ENCODE data around the gene LRRC56. TPM values are rescaled to one million over a fixed set of nuclear protein-coding genes. Genes with fewer than 3 reads are reported as not detected.
A peak's percentile ranks its signal among the peaks of the same experiment; 100 is the strongest.

Gene LRRC56
- total and polyA plus RNA-seq, 4 experiments from 2014 or later = 0.24 to 4.6 (median 3.0) TPM

GRCh38 chr11:501683-502287 is 35.5 kb upstream of the LRRC56 start:
- Mint-ChIP-seq H3K27ac (peak overlapping the region in 4 of 7 donors; percentile 27 to 75 (median 48)), H3K4me1 (peaks cover 14 to 36% (median 23%) of the 10 kb centered on the region in 4 donors), H3K27me3 (no peaks in the 10 kb centered on the region), H3K9me3 (no peaks in the 10 kb centered on the region), H3K4me3 (peak overlapping the region in 1 of 8 donors; percentile 15), H3K36me3 (peaks cover 19 to 36% of the 10 kb centered on the region in 2 donors)
- peaks cover 53% of the 10 kb centered on the region for H3K36me3 ChIP-seq (ENCODE audit: insufficient read depth, low read length)
- no peak overlapping the region for H3K4me3 ChIP-seq (ENCODE audit: low read length in 2 of 2)
- H3K4me1 ChIP-seq (ENCODE audit: insufficient read depth, low read length) = peaks cover 27% of the 10 kb centered on the region
- no peaks in the 10 kb centered on the region for H3K27me3 ChIP-seq (ENCODE audit: insufficient read depth, low read length)
- ChIA-PET CTCF (ENCODE audit: partially characterized antibody) (interaction anchor here (0.9 kb wide), 1 partner anchor 17 kb away, joined by 3 read pairs; no protein-coding TSS in a partner anchor), POLR2A (ENCODE audit: partially characterized antibody) (interaction anchor here (0.9 to 1.8 kb wide), 3 partner anchors 9 to 95 kb away, joined by 3 to 4 read pairs (median 3); partner anchors contain the start of gene HRAS)
- intact Hi-C loops (cut with micrococcal nuclease) = no loop called here
- H3K9me3 ChIP-seq (ENCODE audit: control insufficient read depth in 1 of 2, low read length in 2 of 2) = no peaks in the 10 kb centered on the region
- no peak overlapping the region for H3K27ac ChIP-seq (ENCODE audit: low read depth, low read length)
- peak in 1 of 5 donors; percentile 30 for DNase-seq

GRCh38 chr11:502288-503178 is 34.8 kb upstream of the LRRC56 start:
- ChIA-PET CTCF (ENCODE audit: partially characterized antibody) (interaction anchor here (0.9 kb wide), 1 partner anchor 17 kb away, joined by 3 read pairs; no protein-coding TSS in a partner anchor), POLR2A (ENCODE audit: partially characterized antibody) (interaction anchor here (1.0 to 1.8 kb wide), 2 partner anchors 10 to 95 kb away, joined by 3 to 4 read pairs; no protein-coding TSS in a partner anchor)
- Mint-ChIP-seq H3K9me3 (no peaks in the 10 kb centered on the region), H3K27me3 (no peaks in the 10 kb centered on the region), H3K36me3 (peaks cover 12 to 28% of the 10 kb centered on the region in 2 donors), H3K27ac (peak overlapping the region in 2 of 7 donors; percentile 35 to 61), H3K4me1 (peaks cover 7 to 36% (median 22%) of the 10 kb centered on the region in 4 donors), H3K4me3 (peak overlapping the region in 2 of 8 donors; percentile 32 to 43)
- no peak for DNase-seq
- intact Hi-C loops (cut with micrococcal nuclease) = no loop called here
- peaks cover 28% of the 10 kb centered on the region for H3K4me1 ChIP-seq (ENCODE audit: insufficient read depth, low read length)
- H3K4me3 ChIP-seq (ENCODE audit: low read length in 2 of 2) = no peak overlapping the region
- H3K27ac ChIP-seq (ENCODE audit: low read depth, low read length) = no peak overlapping the region
- H3K9me3 ChIP-seq (ENCODE audit: control insufficient read depth in 1 of 2, low read length in 2 of 2) = no peaks in the 10 kb centered on the region
- peaks cover 46% of the 10 kb centered on the region for H3K36me3 ChIP-seq (ENCODE audit: insufficient read depth, low read length)
- no peaks in the 10 kb centered on the region for H3K27me3 ChIP-seq (ENCODE audit: insufficient read depth, low read length)

- ChIA-PET CTCF (ENCODE audit: partially characterized antibody) (interaction anchor here (1.4 kb wide), 1 partner anchor 16 kb away, joined by 4 read pairs; no protein-coding TSS in a partner anchor), POLR2A (ENCODE audit: partially characterized antibody) (interaction anchor here (1.1 to 2.0 kb wide), 4 partner anchors 10 to 192 kb away, joined by 3 to 4 read pairs (median 4); partner anchors contain the start of genes PHRF1, SIGIRR and TMEM80)
- Mint-ChIP-seq H3K36me3 (peaks cover 5 to 20% of the 10 kb centered on the region in 2 donors), H3K4me3 (peak overlapping the region in 3 of 8 donors; percentile 35 to 57 (median 52)), H3K4me1 (peaks cover 6 to 42% (median 24%) of the 10 kb centered on the region in 4 donors), H3K27ac (peak overlapping the region in 6 of 7 donors; percentile 35 to 86 (median 72)), H3K27me3 (no peaks in the 10 kb centered on the region), H3K9me3 (no peaks in the 10 kb centered on the region)
- DNase-seq = peak in 1 of 5 donors; percentile 35
- intact Hi-C loops (cut with micrococcal nuclease) = no loop called here
- no peaks in the 10 kb centered on the region for H3K27me3 ChIP-seq (ENCODE audit: insufficient read depth, low read length)
- no peak overlapping the region for H3K4me3 ChIP-seq (ENCODE audit: low read length in 2 of 2)
- H3K9me3 ChIP-seq (ENCODE audit: control insufficient read depth in 1 of 2, low read length in 2 of 2) = no peaks in the 10 kb centered on the region
- peaks cover 40% of the 10 kb centered on the region for H3K36me3 ChIP-seq (ENCODE audit: insufficient read depth, low read length)
- H3K4me1 ChIP-seq (ENCODE audit: insufficient read depth, low read length) = peaks cover 35% of the 10 kb centered on the region
- peak overlapping the region; percentile 100 for H3K27ac ChIP-seq (ENCODE audit: low read depth, low read length)
These were observed 33.9 kb upstream of the LRRC56 start for GRCh38 chr11:503179-503981.

- Histone ChIP-seq H3K36me3 (ENCODE audit: insufficient read depth, low read length) (peaks cover 30% of the 10 kb centered on the region), H3K4me1 (ENCODE audit: insufficient read depth, low read length) (peaks cover 35% of the 10 kb centered on the region), H3K27me3 (ENCODE audit: insufficient read depth, low read length) (no peaks in the 10 kb centered on the region), H3K27ac (ENCODE audit: low read depth, low read length) (peak overlapping the region; percentile 100), H3K9me3 (ENCODE audit: control insufficient read depth in 1 of 2, low read length in 2 of 2) (no peaks in the 10 kb centered on the region), H3K4me3 (ENCODE audit: low read length in 2 of 2) (no peak overlapping the region)
- Mint-ChIP-seq H3K4me1 (peaks cover 6 to 42% (median 25%) of the 10 kb centered on the region in 4 donors), H3K9me3 (no peaks in the 10 kb centered on the region), H3K27ac (peak overlapping the region; percentile 6 to 100 (median 100)), H3K4me3 (peak overlapping the region in 7 of 8 donors; percentile 41 to 98 (median 55)), H3K36me3 (peaks cover 4 to 19% of the 10 kb centered on the region in 2 donors), H3K27me3 (no peaks in the 10 kb centered on the region)
- CTCF ChIA-PET (ENCODE audit: partially characterized antibody) = interaction anchor here (1.4 kb wide), 1 partner anchor 15 kb away, joined by 4 read pairs; no protein-coding TSS in a partner anchor
- POLR2A ChIA-PET (ENCODE audit: partially characterized antibody) = interaction anchor here (0.6 to 2.0 kb wide), 4 partner anchors 72 to 191 kb away, joined by 3 to 4 read pairs (median 3); partner anchors contain the start of genes PHRF1, SIGIRR and TMEM80
- intact Hi-C loops (cut with micrococcal nuclease) = no loop called here
- peak in 1 of 5 donors; percentile 18 for DNase-seq
These were observed 33.0 kb upstream of the LRRC56 start for GRCh38 chr11:504053-504993.

- Histone ChIP-seq H3K9me3 (ENCODE audit: control insufficient read depth in 1 of 2, low read length in 2 of 2) (no peaks in the 10 kb centered on the region), H3K27ac (ENCODE audit: low read depth, low read length) (peak overlapping the region; percentile 100), H3K4me3 (ENCODE audit: low read length in 2 of 2) (no peak overlapping the region), H3K27me3 (ENCODE audit: insufficient read depth, low read length) (no peaks in the 10 kb centered on the region), H3K36me3 (ENCODE audit: insufficient read depth, low read length) (peaks cover 24% of the 10 kb centered on the region), H3K4me1 (ENCODE audit: insufficient read depth, low read length) (peaks cover 35% of the 10 kb centered on the region)
- POLR2A ChIA-PET (ENCODE audit: partially characterized antibody) = interaction anchor here (0.6 to 3.4 kb wide), 3 partner anchors 30 to 150 kb away, joined by 3 to 47 read pairs (median 4); partner anchors contain the start of genes HRAS, LRRC56 and PHRF1
- Mint-ChIP-seq H3K27me3 (no peaks in the 10 kb centered on the region), H3K27ac (peak overlapping the region; percentile 75 to 100 (median 100)), H3K9me3 (no peaks in the 10 kb centered on the region), H3K4me3 (peak overlapping the region in 7 of 8 donors; percentile 47 to 100 (median 59)), H3K4me1 (peaks cover 6 to 42% (median 25%) of the 10 kb centered on the region in 4 donors), H3K36me3 (peaks cover 8 to 20% of the 10 kb centered on the region in 2 donors)
- CTCF ChIA-PET (ENCODE audit: partially characterized antibody) = interaction anchor here (0.6 to 2.5 kb wide), 3 partner anchors 14 to 245 kb away, joined by 4 to 14 read pairs (median 5); partner anchors contain the start of gene PTDSS2
- DNase-seq = no peak
- intact Hi-C loops (cut with micrococcal nuclease) = no loop called here
These were observed 32.4 kb upstream of the LRRC56 start for GRCh38 chr11:504994-505344.

Data from CD4-positive, alpha-beta memory T cell (primary cell).